ENCODE measurements around the gene NCOR2.

NCOR2 gene

GRCh38 chr12:124561231-124561630, 6.2 kb downstream of the NCOR2 start:
- Mint-ChIP-seq H3K9me3 (no peaks in the 10 kb centered on the region), H3K4me3 (no peak overlapping the region), H3K27me3 (no peaks in the 10 kb centered on the region), H3K27ac (peak overlapping the region; percentile 10 to 54), H3K4me1 (peaks cover 87% of the 10 kb centered on the region)
- ATAC-seq (no peak), DNase-seq (no peak)

- Mint-ChIP-seq H3K4me1 (peaks cover 87% of the 10 kb centered on the region), H3K27ac (no peak overlapping the region), H3K9me3 (no peaks in the 10 kb centered on the region), H3K27me3 (no peaks in the 10 kb centered on the region), H3K4me3 (no peak overlapping the region)
- ATAC-seq (no peak), DNase-seq (no peak)
Measured at GRCh38 chr12:124560146-124560890, 7.1 kb downstream of the NCOR2 start.

- ATAC-seq, result no peak
- H3K27me3 Mint-ChIP-seq, result no peaks in the 10 kb centered on the region
- no peak overlapping the region for H3K27ac Mint-ChIP-seq
- H3K9me3 Mint-ChIP-seq, result no peaks in the 10 kb centered on the region
- no peak for DNase-seq
- H3K4me3 Mint-ChIP-seq, result no peak overlapping the region
- H3K4me1 Mint-ChIP-seq, result peaks cover 87% of the 10 kb centered on the region
Measured at GRCh38 chr12:124559182-124560017, 8.0 kb downstream of the NCOR2 start.

GRCh38 chr12:124558313-124558712, 9.1 kb downstream of the NCOR2 start:
- no peak for ATAC-seq
- Mint-ChIP-seq H3K9me3 (no peaks in the 10 kb centered on the region), H3K4me1 (peaks cover 87% of the 10 kb centered on the region), H3K27ac (peak overlapping the region in 1 of 2 donors; percentile 89), H3K4me3 (no peak overlapping the region), H3K27me3 (no peaks in the 10 kb centered on the region)
- DNase-seq, result no peak

DNA sequence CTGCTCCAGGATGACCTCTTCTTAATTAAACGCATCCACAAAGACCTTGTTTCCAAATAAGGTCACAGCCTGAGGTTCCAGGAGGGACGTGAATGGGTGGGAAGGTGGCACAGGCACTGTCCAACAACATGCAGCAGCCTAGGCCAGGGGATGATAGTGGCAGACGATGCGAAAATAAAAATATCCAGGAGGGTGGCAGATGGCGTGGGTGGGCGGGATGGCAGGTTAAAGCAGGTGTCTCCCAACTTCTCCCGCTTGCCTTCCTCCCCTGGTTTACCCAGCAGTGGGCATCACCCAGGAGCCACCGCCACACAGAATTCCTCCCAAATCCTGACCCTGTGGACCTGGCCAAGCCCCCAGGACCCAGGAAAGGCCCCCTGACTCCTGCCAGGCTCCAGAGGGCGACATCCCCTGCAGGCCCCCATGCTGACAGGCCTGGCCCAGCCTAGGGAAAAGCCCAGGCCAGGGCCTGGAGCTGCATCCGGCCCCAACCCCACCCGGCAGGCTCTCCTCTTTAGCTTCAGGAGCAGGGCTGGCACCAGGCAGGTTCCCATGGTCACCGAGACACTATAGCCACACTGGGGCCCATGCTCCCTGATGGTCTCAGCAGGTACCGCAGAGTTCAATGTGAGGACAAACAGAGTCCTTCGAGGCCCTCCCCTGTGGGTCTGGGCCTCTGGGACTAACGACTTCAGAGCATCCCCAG, 9.7 kb downstream of the NCOR2 start:
- Mint-ChIP-seq H3K4me3 (no peak overlapping the region), H3K9me3 (no peaks in the 10 kb centered on the region), H3K27ac (no peak overlapping the region), H3K4me1 (peaks cover 87% of the 10 kb centered on the region), H3K27me3 (no peaks in the 10 kb centered on the region)
- DNase-seq (no peak), ATAC-seq (no peak)

- DNase-seq (no peak), ATAC-seq (no peak)
- H3K27me3 Mint-ChIP-seq, result no peaks in the 10 kb centered on the region
- H3K9me3 Mint-ChIP-seq, result no peaks in the 10 kb centered on the region
- H3K4me1 Mint-ChIP-seq, result peaks cover 89% of the 10 kb centered on the region
- H3K4me3 Mint-ChIP-seq, result no peak overlapping the region
- H3K27ac Mint-ChIP-seq, result no peak overlapping the region
Measured at GRCh38 chr12:124556896-124557501, 10.4 kb downstream of the NCOR2 start.

DNA sequence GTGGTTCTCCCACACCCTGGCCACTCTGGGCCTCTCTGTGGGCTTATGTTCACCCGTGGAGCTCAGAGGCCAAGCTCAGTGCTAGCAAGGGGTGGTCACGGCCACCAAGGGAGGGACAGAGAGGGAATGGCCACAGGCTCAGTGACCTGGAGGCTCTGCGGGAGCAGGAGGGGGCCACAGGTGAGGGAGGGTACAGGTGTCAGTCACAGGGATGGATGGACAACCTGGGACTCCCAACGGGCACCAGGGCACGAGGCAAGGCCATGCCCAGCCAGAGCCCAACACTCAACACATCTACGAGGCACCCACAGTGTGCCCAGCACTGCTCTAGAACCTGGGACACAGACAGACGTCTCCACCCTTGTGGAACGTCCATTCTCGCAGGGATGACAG, 11.3 kb downstream of the NCOR2 start:
- H3K9me3 Mint-ChIP-seq, result no peaks in the 10 kb centered on the region
- H3K27ac Mint-ChIP-seq, result peak overlapping the region in 1 of 2 donors; percentile 54
- H3K4me1 Mint-ChIP-seq, result peaks cover 92% of the 10 kb centered on the region
- no peaks in the 10 kb centered on the region for H3K27me3 Mint-ChIP-seq
- DNase-seq (no peak), ATAC-seq (no peak)
- no peak overlapping the region for H3K4me3 Mint-ChIP-seq

GRCh38 chr12:124555168-124556073, 12.0 kb downstream of the NCOR2 start:
- Mint-ChIP-seq H3K4me3 (peak overlapping the region in 1 of 2 donors; percentile 59), H3K4me1 (peaks cover 95% of the 10 kb centered on the region), H3K27me3 (no peaks in the 10 kb centered on the region), H3K9me3 (no peaks in the 10 kb centered on the region), H3K27ac (no peak overlapping the region)
- DNase-seq (no peak), ATAC-seq (peak; percentile 44)

DNA sequence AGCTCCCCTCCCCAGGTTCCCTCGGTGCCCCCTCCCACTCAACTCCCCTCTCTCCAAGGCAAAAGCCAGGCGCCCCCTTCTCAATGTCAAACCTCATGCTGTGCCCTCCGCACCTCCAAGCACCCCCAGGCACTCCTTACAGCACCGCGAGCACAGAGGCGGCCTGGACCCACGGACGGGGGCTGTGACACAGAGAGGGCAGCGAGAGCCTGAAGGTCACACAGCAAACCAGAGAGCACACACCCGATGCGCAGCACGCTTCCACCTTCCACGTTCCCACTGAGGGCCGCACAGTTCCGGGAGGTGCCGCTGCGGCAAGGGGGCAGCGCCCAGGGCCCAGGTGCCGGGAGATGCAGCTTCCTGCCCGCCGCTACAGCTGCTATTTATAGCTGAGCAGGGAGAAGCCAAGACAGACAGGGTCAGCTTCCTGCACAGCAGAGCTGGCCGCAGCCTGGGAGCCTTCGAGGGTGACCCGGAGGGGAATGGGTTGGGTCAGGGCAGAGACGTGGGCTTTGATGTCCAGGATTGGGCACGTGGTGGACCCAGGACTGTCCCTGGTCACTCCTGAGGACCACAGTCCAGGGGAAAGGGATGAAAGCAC, 12.9 kb downstream of the NCOR2 start:
- peak; percentile 49 for ATAC-seq
- Mint-ChIP-seq H3K4me3 (peak overlapping the region; percentile 32 to 63), H3K27me3 (no peaks in the 10 kb centered on the region), H3K4me1 (peaks cover 98% of the 10 kb centered on the region), H3K27ac (peak overlapping the region in 1 of 2 donors; percentile 2), H3K9me3 (no peaks in the 10 kb centered on the region)
- DNase-seq, result no peak

GRCh38 chr12:124553862-124554428, 13.5 kb downstream of the NCOR2 start:
- Mint-ChIP-seq H3K27ac (peak overlapping the region in 1 of 2 donors; percentile 2), H3K9me3 (no peaks in the 10 kb centered on the region), H3K4me1 (peaks cover 98% of the 10 kb centered on the region), H3K27me3 (no peaks in the 10 kb centered on the region), H3K4me3 (peak overlapping the region; percentile 19 to 63)
- no peak for DNase-seq
- peak; percentile 3 for ATAC-seq

DNA sequence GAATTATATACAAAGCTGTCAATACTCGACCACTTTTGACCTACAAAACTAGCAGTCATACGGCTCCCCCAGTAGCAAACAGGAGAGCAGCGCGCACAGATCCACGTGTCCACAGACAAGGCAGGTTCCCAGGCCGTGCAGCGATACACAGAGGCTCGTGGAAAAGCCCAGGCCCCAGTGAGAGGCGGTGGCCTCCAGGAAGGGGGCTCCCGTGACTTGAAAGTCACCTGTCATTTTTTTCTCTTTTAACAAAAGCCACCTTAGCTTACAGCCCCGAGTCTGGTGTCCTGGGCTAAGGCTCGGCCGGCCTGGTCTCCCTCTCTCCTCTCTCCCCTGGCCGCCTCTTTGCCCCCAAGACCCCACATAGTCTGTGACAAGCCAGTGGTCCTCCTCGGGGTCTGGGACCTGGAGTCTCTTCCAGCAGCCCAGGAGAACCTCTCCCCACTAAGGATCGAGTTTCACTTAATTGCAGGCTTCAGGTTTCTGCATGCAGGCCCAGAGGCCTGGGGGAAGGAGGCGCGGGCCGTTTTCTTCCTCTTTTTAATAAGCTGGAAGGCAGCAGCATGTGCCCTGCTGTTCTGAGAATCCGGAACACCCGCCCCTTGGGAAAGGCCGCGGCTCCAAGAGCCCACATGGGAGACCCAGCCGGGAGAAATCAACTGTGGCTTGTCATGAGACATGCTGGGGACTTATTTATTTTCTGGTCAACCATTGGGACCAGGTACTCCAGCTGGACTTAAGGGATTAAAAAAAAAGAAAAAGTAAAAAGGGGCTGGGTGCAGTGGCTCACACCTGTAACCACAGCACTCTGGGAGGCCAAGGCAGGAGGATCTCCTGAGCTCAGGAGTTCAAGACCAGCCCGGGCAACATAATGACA, 15.9 kb downstream of the NCOR2 start:
- Mint-ChIP-seq H3K9me3 (no peaks in the 10 kb centered on the region), H3K4me3 (peak overlapping the region; percentile 29 to 43), H3K4me1 (peaks cover 100% of the 10 kb centered on the region), H3K27ac (peak overlapping the region in 1 of 2 donors; percentile 87), H3K27me3 (no peaks in the 10 kb centered on the region)
- ATAC-seq (no peak), DNase-seq (no peak)

DNA sequence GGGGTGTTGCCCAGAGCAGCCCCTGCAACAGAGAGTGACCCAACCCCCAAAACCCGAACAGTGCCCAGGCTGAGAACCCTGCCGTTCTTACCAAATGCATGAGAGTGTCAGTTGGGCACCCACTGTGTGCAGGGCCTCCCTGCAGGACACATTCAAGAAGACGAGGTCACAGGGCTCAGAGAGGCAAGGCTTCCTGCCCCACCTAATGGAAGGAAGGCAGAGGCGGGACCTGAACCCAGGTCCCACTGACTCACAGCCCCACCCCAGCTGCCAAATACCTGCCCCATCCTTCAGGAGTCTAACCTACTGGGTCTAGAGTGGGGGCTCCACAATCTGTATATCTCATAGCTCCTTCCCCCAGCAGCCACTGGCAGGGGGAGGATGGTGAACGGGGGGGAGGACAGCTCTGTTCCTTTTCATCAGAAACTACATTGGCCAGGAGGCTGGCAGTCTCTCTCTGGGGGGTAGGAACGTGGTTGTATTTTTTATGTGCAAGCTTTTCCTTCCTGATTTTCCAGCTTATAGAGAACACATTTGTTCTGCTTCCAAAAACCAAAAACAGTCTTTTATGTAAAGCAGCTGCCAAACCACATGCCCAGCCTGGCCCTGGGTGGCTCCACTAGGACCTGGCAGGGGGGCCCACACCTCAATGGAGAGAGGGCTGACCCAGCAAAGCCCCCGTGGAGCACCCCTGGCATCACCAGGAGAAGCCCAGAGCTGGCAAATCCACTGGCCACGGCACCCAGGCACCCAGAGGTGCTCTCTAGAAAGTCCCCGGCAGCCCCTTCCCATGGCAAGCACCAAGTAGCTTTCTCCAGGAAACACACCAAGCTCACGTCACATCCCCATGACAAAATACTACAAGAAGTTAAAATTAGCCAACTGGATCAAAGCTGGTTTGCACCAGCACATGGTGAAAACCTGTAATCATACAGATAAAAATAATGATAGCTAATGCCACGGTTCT, 17.0 kb downstream of the NCOR2 start:
- peak overlapping the region; percentile 25 to 42 for H3K27ac Mint-ChIP-seq
- DNase-seq (no peak), ATAC-seq (no peak)
- H3K4me3 Mint-ChIP-seq, result no peak overlapping the region
- H3K4me1 Mint-ChIP-seq, result peaks cover 100% of the 10 kb centered on the region
- no peaks in the 10 kb centered on the region for H3K27me3 Mint-ChIP-seq
- no peaks in the 10 kb centered on the region for H3K9me3 Mint-ChIP-seq
